CD8-positive, alpha-beta memory T cell (primary cell): ENCODE results near the gene SESN1. TPM values are rescaled to one million over a fixed set of nuclear protein-coding genes. Genes with fewer than 3 reads are reported as not detected.

Experiments
- CTCF ChIA-PET: fragments of 350-600 bp; sonication (Branson Sonifier 250); formaldehyde crosslinking; loops from one replicate; lab custom pipeline; 2021; ENCODE audit warnings: antibody characterized with exemption; lab: Charles Lee
- POLR2A ChIA-PET: fragments of 350-600 bp; sonication (Branson Sonifier 250); formaldehyde crosslinking; loops from one replicate; lab custom pipeline; 2021; ENCODE audit warnings: antibody characterized with exemption; lab: Charles Lee
- DNase-seq, 5 donors: peaks; one replicate each; pipeline versions ENCODE4 v3.0.0 to v3.0.0-alpha.2; 2020 to 2022; ENCODE audit warnings: mixed read lengths in 1 of 5
- H3K27ac ChIP-seq: one replicate; pipeline ENCODE4 v1.7.0; 2013; ENCODE audit warnings: low read depth, mild to moderate bottlenecking, low read length, moderate library complexity
- H3K27me3 ChIP-seq: 2 replicates; pipeline ENCODE4 v1.7.0; 2013; ENCODE audit warnings: low read length, mild to moderate bottlenecking; ENCODE audit not compliant: insufficient read depth, poor library complexity, severe bottlenecking
- H3K36me3 ChIP-seq: 2 replicates; pipeline ENCODE4 v1.7.0; 2013; ENCODE audit warnings: mild to moderate bottlenecking, low read length, moderate library complexity; ENCODE audit not compliant: insufficient read depth
- H3K4me1 ChIP-seq: 2 replicates; pipeline ENCODE4 v1.7.0; 2013; ENCODE audit warnings: mild to moderate bottlenecking, low read length, moderate library complexity; ENCODE audit not compliant: insufficient read depth
- H3K4me3 ChIP-seq: 2 replicates; pipeline ENCODE4 v1.7.0; 2013; ENCODE audit warnings: mild to moderate bottlenecking, low read length
- H3K9me3 ChIP-seq: 2 replicates; pipeline ENCODE4 v1.7.0; 2013; ENCODE audit warnings: mild to moderate bottlenecking, low read length
- H3K27ac Mint-ChIP-seq, 8 donors: one replicate each; pipeline ENCODE4 v1.8.0; 2020 to 2021; ENCODE audit warnings: mixed read lengths in 8 of 8, mild to moderate bottlenecking in 6 of 8, inconsistent platforms in 3 of 8, moderate library complexity in 3 of 8
- H3K27me3 Mint-ChIP-seq, 2 donors: one replicate each; pipeline ENCODE4 v1.8.0; 2020 to 2021; ENCODE audit warnings: mixed read lengths in 2 of 2, mild to moderate bottlenecking in 1 of 2, moderate library complexity in 1 of 2
- H3K36me3 Mint-ChIP-seq, 3 donors: one replicate each; pipeline ENCODE4 v1.8.0; 2020 to 2021; ENCODE audit warnings: mixed read lengths in 3 of 3, inconsistent platforms in 1 of 3, mild to moderate bottlenecking in 1 of 3
- H3K4me1 Mint-ChIP-seq, 3 donors: one replicate each; pipeline ENCODE4 v1.8.0; 2020 to 2021; ENCODE audit warnings: mixed read lengths in 3 of 3, inconsistent platforms in 1 of 3, mild to moderate bottlenecking in 1 of 3
- H3K4me3 Mint-ChIP-seq, 7 donors: one replicate each; pipeline ENCODE4 v1.8.0; 2020 to 2021; ENCODE audit warnings: mixed read lengths in 7 of 7, mild to moderate bottlenecking in 6 of 7, moderate library complexity in 4 of 7, inconsistent platforms in 2 of 7
- H3K9me3 Mint-ChIP-seq, 5 donors: one replicate each; pipeline ENCODE4 v1.8.0; 2020 to 2022; ENCODE audit warnings: mixed read lengths in 5 of 5, mild to moderate bottlenecking in 3 of 5, moderate library complexity in 2 of 5, inconsistent platforms in 1 of 5
- polyA plus RNA-seq: library from polyadenylated mRNA; unstranded; fragments of 300-500 nt; fragmentation: Illumina TruSeq; gene quantifications from one replicate; pipeline ENCODE4 v1.2.3, GENCODE V29; 2021
- total RNA-seq, 2 experiments: library from RNA; stranded (reverse); gene quantifications; one replicate each; pipeline ENCODE4 v1.2.3, GENCODE V29; 2021

Gene SESN1
- total and polyA plus RNA-seq, 3 experiments from 2014 or later: 20.2 to 39.2 (median 22.0) TPM

DNA sequence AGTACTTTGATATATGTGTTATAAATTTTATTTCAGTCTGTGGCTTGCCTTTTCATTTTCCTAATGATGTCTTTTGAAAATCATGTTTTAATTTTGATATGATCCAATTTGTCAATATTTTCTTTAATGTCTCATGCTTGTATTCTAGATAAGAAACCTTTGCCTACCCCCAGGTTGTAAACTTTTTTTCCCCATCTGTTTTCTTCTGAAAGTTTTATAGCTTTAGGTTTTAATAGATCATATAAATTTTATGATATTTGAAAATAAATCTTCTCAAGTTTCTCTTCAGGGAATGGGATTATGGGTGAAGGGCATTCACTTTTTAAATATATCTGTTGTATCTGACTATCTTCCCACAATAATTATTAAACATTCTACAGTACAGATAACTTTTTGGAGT lies 66.7 kb downstream of the SESN1 start:
- Mint-ChIP-seq H3K27ac (peak overlapping the region in 1 of 8 donors; percentile 9), H3K9me3 (no peaks in the 10 kb centered on the region), H3K27me3 (no peaks in the 10 kb centered on the region), H3K36me3 (peaks cover 0 to 5% (median 2%) of the 10 kb centered on the region in 3 donors), H3K4me3 (no peak overlapping the region), H3K4me1 (peaks cover 34 to 61% (median 52%) of the 10 kb centered on the region in 3 donors)
- Histone ChIP-seq H3K36me3 (no peaks in the 10 kb centered on the region), H3K4me1 (peaks cover 21% of the 10 kb centered on the region), H3K27ac (no peak overlapping the region), H3K9me3 (no peaks in the 10 kb centered on the region), H3K27me3 (no peaks in the 10 kb centered on the region), H3K4me3 (no peak overlapping the region)
- POLR2A ChIA-PET: no interaction called here
- CTCF ChIA-PET: no interaction called here
- no peak for DNase-seq

GRCh38 chr6:109025639-109026038 lies 69.0 kb downstream of the SESN1 start:
- CTCF ChIA-PET: interaction anchor here (1.6 kb wide), 1 partner anchor 16 kb away, joined by 3 read pairs; no protein-coding TSS in a partner anchor
- no peak overlapping the region for H3K27ac ChIP-seq

GRCh38 chr6:109024784-109025183 lies 69.9 kb downstream of the SESN1 start:
- peaks cover 30% of the 10 kb centered on the region for H3K4me1 ChIP-seq
- H3K9me3 ChIP-seq: no peaks in the 10 kb centered on the region
- Mint-ChIP-seq H3K36me3 (peaks cover 0 to 2% (median 2%) of the 10 kb centered on the region in 3 donors), H3K4me3 (peak overlapping the region in 2 of 7 donors; percentile 8 to 29), H3K27ac (peak overlapping the region in 5 of 8 donors; percentile 25 to 68 (median 43)), H3K27me3 (no peaks in the 10 kb centered on the region), H3K9me3 (no peaks in the 10 kb centered on the region), H3K4me1 (peaks cover 44 to 69% (median 66%) of the 10 kb centered on the region in 3 donors)
- DNase-seq: no peak
- no peaks in the 10 kb centered on the region for H3K27me3 ChIP-seq
- CTCF ChIA-PET: no interaction called here
- H3K36me3 ChIP-seq: no peaks in the 10 kb centered on the region
- H3K4me3 ChIP-seq: no peak overlapping the region
- POLR2A ChIA-PET: no interaction called here
- no peak overlapping the region for H3K27ac ChIP-seq

More at GRCh38 chr6:109025639-109026038, 69.0 kb downstream of the SESN1 start:
- Mint-ChIP-seq H3K4me1 (peaks cover 36 to 65% (median 62%) of the 10 kb centered on the region in 3 donors), H3K27ac (peak overlapping the region; percentile 14 to 88 (median 54)), H3K4me3 (peak overlapping the region in 5 of 7 donors; percentile 8 to 52 (median 24)), H3K9me3 (no peaks in the 10 kb centered on the region), H3K36me3 (peaks cover 0 to 5% (median 2%) of the 10 kb centered on the region in 3 donors), H3K27me3 (no peaks in the 10 kb centered on the region)
- H3K4me1 ChIP-seq: peaks cover 21% of the 10 kb centered on the region
- no peaks in the 10 kb centered on the region for H3K9me3 ChIP-seq
- DNase-seq: no peak
- no peaks in the 10 kb centered on the region for H3K36me3 ChIP-seq
- no peak overlapping the region for H3K4me3 ChIP-seq
- H3K27me3 ChIP-seq: no peaks in the 10 kb centered on the region
- POLR2A ChIA-PET: interaction anchor here (1.3 kb wide), 1 partner anchor 11 kb away, joined by 3 read pairs; no protein-coding TSS in a partner anchor

DNA sequence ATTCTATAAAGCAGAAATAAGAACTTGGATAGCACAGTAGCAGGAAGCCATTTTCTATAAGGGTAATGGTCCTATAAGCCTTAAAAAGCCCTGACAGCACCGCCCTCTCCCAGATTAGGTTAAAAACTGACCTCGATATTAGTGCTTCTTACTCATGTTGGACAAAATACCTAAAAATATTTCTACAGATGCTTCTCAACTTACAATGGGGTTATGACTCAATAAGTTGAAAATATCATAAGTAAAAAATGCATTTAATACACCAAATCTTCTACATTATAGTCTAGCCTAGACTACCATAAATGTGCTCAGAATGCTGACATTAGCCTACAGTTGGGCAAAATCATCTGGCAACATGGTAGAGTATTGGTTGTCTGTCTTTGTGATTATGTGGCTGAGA lies 70.3 kb downstream of the SESN1 start:
- Histone ChIP-seq H3K9me3 (no peaks in the 10 kb centered on the region), H3K36me3 (no peaks in the 10 kb centered on the region), H3K27me3 (no peaks in the 10 kb centered on the region), H3K4me1 (peaks cover 34% of the 10 kb centered on the region), H3K27ac (no peak overlapping the region), H3K4me3 (no peak overlapping the region)
- POLR2A ChIA-PET: no interaction called here
- Mint-ChIP-seq H3K9me3 (no peaks in the 10 kb centered on the region), H3K4me1 (peaks cover 45 to 69% (median 66%) of the 10 kb centered on the region in 3 donors), H3K4me3 (no peak overlapping the region), H3K27ac (peak overlapping the region in 3 of 8 donors; percentile 25 to 37 (median 34)), H3K27me3 (no peaks in the 10 kb centered on the region), H3K36me3 (peaks cover 0 to 2% (median 2%) of the 10 kb centered on the region in 3 donors)
- DNase-seq: no peak
- CTCF ChIA-PET: no interaction called here

- no peak overlapping the region for H3K4me3 Mint-ChIP-seq
- CTCF ChIA-PET: no interaction called here
Measured at GRCh38 chr6:109023356-109023925, 71.2 kb downstream of the SESN1 start.

GRCh38 chr6:109021870-109022269 lies 72.8 kb downstream of the SESN1 start:
- DNase-seq: no peak
- Histone ChIP-seq H3K4me1 (peaks cover 39% of the 10 kb centered on the region), H3K9me3 (no peaks in the 10 kb centered on the region), H3K36me3 (no peaks in the 10 kb centered on the region), H3K27me3 (no peaks in the 10 kb centered on the region), H3K4me3 (no peak overlapping the region), H3K27ac (no peak overlapping the region)
- CTCF ChIA-PET: no interaction called here
- H3K36me3 Mint-ChIP-seq: no peaks in the 10 kb centered on the region
- H3K27ac Mint-ChIP-seq: peak overlapping the region in 2 of 8 donors; percentile 5 to 53
- POLR2A ChIA-PET: interaction anchor here (0.5 to 1.0 kb wide), 5 partner anchors 8 to 161 kb away, joined by 3 to 8 read pairs (median 4); no protein-coding TSS in a partner anchor
- H3K27me3 Mint-ChIP-seq: no peaks in the 10 kb centered on the region
- no peaks in the 10 kb centered on the region for H3K9me3 Mint-ChIP-seq
- peaks cover 45 to 71% (median 68%) of the 10 kb centered on the region in 3 donors for H3K4me1 Mint-ChIP-seq
- H3K4me3 Mint-ChIP-seq: no peak overlapping the region

More at GRCh38 chr6:109023356-109023925, 71.2 kb downstream of the SESN1 start:
- peak overlapping the region in 2 of 8 donors; percentile 16 to 19 for H3K27ac Mint-ChIP-seq
- no peaks in the 10 kb centered on the region for H3K27me3 Mint-ChIP-seq
- H3K9me3 ChIP-seq: no peaks in the 10 kb centered on the region
- no peak overlapping the region for H3K4me3 ChIP-seq
- H3K27ac ChIP-seq: no peak overlapping the region
- H3K4me1 ChIP-seq: peaks cover 39% of the 10 kb centered on the region
- H3K36me3 ChIP-seq: no peaks in the 10 kb centered on the region
- H3K4me1 Mint-ChIP-seq: peaks cover 47 to 74% (median 71%) of the 10 kb centered on the region in 3 donors
- POLR2A ChIA-PET: no interaction called here
- DNase-seq: no peak
- no peaks in the 10 kb centered on the region for H3K27me3 ChIP-seq
- H3K36me3 Mint-ChIP-seq: peaks cover 0 to 2% (median 2%) of the 10 kb centered on the region in 3 donors
- H3K9me3 Mint-ChIP-seq: no peaks in the 10 kb centered on the region

DNA sequence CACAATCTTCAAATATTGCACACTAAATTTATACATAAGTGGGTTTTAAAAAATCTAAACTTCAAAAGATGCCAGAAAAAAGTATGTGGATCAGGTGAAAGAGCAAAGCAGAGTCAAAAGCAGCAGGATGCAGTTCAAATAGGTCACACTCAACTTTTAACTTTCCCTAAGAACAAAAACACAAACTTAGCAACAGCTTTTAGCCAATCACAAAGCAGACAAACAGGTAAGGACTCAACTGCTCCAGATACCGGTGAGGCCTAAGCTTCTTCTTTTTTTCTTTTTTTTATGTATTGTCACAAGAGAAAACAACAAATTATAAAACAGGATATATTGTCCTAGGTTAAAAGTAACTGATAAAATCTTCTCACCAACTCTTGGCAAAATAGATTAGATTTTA lies 74.7 kb downstream of the SESN1 start:
- no peaks in the 10 kb centered on the region for H3K9me3 ChIP-seq
- no peaks in the 10 kb centered on the region for H3K27me3 Mint-ChIP-seq
- no peaks in the 10 kb centered on the region for H3K27me3 ChIP-seq
- peaks cover 35 to 64% (median 63%) of the 10 kb centered on the region in 3 donors for H3K4me1 Mint-ChIP-seq
- no peak overlapping the region for H3K27ac ChIP-seq
- H3K27ac Mint-ChIP-seq: peak overlapping the region; percentile 22 to 83 (median 80)
- ChIA-PET CTCF (interaction anchor here (1.1 kb wide), 1 partner anchor 17 kb away, joined by 4 read pairs; no protein-coding TSS in a partner anchor), POLR2A (interaction anchor here (0.6 to 0.7 kb wide), 4 partner anchors 10 to 161 kb away, joined by 3 to 4 read pairs (median 4); no protein-coding TSS in a partner anchor)
- peaks cover 0 to 3% (median 0%) of the 10 kb centered on the region in 3 donors for H3K36me3 Mint-ChIP-seq
- H3K4me3 Mint-ChIP-seq: peak overlapping the region in 5 of 7 donors; percentile 15 to 66 (median 37)
- no peak overlapping the region for H3K4me3 ChIP-seq
- no peaks in the 10 kb centered on the region for H3K9me3 Mint-ChIP-seq
- H3K4me1 ChIP-seq: peaks cover 30% of the 10 kb centered on the region
- H3K36me3 ChIP-seq: no peaks in the 10 kb centered on the region
- peak in 2 of 5 donors; percentile 22 to 44 for DNase-seq

DNA sequence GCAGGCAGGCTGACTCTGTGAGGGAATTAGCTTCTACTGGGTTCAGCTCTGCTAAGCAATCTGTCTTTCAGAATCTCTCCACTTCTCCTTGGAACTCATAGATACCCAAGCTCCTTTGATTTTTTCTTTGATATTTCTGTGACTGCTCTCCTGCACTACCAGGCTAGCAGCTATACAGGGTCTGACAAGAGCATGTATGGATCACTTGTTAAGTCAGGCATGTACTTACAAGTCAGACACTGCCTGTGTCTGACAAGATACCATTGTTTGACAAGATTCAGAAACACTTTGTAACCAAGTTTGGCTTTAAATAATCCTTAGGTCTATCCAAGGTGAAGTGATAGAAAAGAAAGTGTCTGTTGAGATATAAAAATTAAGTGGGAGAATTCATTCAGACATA lies 79.5 kb downstream of the SESN1 start:
- ChIA-PET POLR2A (interaction anchor here (0.5 kb wide), 1 partner anchor 356 kb away, joined by 3 read pairs; no protein-coding TSS in a partner anchor), CTCF (interaction anchor here (1.4 kb wide), 1 partner anchor 58 kb away, joined by 3 read pairs; no protein-coding TSS in a partner anchor)
- Histone ChIP-seq H3K4me3 (no peak overlapping the region), H3K9me3 (no peaks in the 10 kb centered on the region), H3K4me1 (peaks cover 48% of the 10 kb centered on the region), H3K27ac (no peak overlapping the region), H3K36me3 (no peaks in the 10 kb centered on the region), H3K27me3 (no peaks in the 10 kb centered on the region)
- H3K9me3 Mint-ChIP-seq: no peaks in the 10 kb centered on the region
- H3K36me3 Mint-ChIP-seq: peaks cover 0 to 5% (median 0%) of the 10 kb centered on the region in 3 donors
- peak overlapping the region in 7 of 8 donors; percentile 1 to 56 (median 22) for H3K27ac Mint-ChIP-seq
- DNase-seq: no peak
- peak overlapping the region in 1 of 7 donors; percentile 7 for H3K4me3 Mint-ChIP-seq
- H3K27me3 Mint-ChIP-seq: no peaks in the 10 kb centered on the region
- H3K4me1 Mint-ChIP-seq: peaks cover 41 to 57% (median 56%) of the 10 kb centered on the region in 3 donors
